Upper lobe of left lung (tissue), 6 donors: Measurements from ENCODE around the gene JCAD. TPM values are rescaled to one million over a fixed set of nuclear protein-coding genes. Genes with fewer than 3 reads are reported as not detected.

Experiments
- ATAC-seq, 2 donors: fragments of 200-7000 bp; cut with Tn5 transposase; one replicate each; pipeline ENCODE4 v1.9.1; 2022; ENCODE audit warnings: mild to moderate bottlenecking in 2 of 2, moderate library complexity in 2 of 2; ENCODE audit not compliant: low FRiP score in 2 of 2
- DNase-seq, 2 donors: peaks; one replicate each; pipeline ENCODE4 v3.0.0-alpha.2; 2019 to 2020
- H3K27ac ChIP-seq, 4 donors: fragments of 200-600 bp; sonication (generic); one replicate each; pipeline ENCODE4 v1.5.1; 2016 to 2019
- H3K27me3 ChIP-seq, 4 donors: fragments of 200-600 bp; sonication (generic); one replicate each; pipeline ENCODE4 v1.5.1; 2017 to 2019
- H3K36me3 ChIP-seq, 4 donors: fragments of 200-600 bp; sonication (generic); one replicate each; pipeline ENCODE4 v1.5.1; 2016 to 2019
- H3K4me1 ChIP-seq, 4 donors: fragments of 200-600 bp; sonication (generic); one replicate each; pipeline ENCODE4 v1.5.1; 2018 to 2019
- H3K4me3 ChIP-seq, 4 donors: fragments of 200-600 bp; sonication (generic); one replicate each; pipeline ENCODE4 v1.5.1; 2017 to 2019; ENCODE audit warnings: mild to moderate bottlenecking in 2 of 4, moderate library complexity in 1 of 4
- H3K9me3 ChIP-seq, 4 donors: fragments of 200-600 bp; sonication (generic); one replicate each; pipeline ENCODE4 v1.5.1; 2018 to 2019
- EP300 ChIP-seq, 4 donors: sonication (generic); formaldehyde crosslinking; IDR thresholded peaks; one replicate each; pipeline ENCODE4 v1.5.1; 2017; ENCODE audit warnings: antibody characterized with exemption in 4 of 4, control low read depth in 2 of 4
- POLR2A ChIP-seq, 4 donors: fragments of 450-650 bp; IDR thresholded peaks; one replicate each; pipeline ENCODE4 v1.5.1; 2016 to 2017; ENCODE audit warnings: antibody characterized with exemption in 4 of 4, mild to moderate bottlenecking in 2 of 4
- POLR2AphosphoS5 ChIP-seq, 2 donors: sonication (generic); formaldehyde crosslinking; IDR thresholded peaks; one replicate each; pipeline ENCODE4 v1.5.1; 2017; ENCODE audit warnings: antibody characterized with exemption in 2 of 2
- WGBS, 2 donors: methylation state at CpG; one replicate each; pipeline ENCODE4 v1.1.5; 2017 to 2018; 5-methylcytosine and 5-hydroxymethylcytosine counted together
- total RNA-seq, 6 donors: library from RNA; depleted of rRNA in 4 of 6; stranded (reverse); fragments of >200 nt in 4 of 6; gene quantifications; one replicate each; pipeline versions ENCODE4 v1.1.0 to v1.2.1, GENCODE V29; 2016 to 2021
- TF ChIP-seq, protein P1 (sequence below), 6 experiments: fragments of 450-650 bp in 4 of 6; fragments of 200-600 bp in 2 of 6; sonication (generic) in 2 of 6; IDR thresholded peaks; one replicate each; pipeline ENCODE4 v1.5.1; 2016 to 2019; ENCODE audit warnings: antibody characterized with exemption in 6 of 6
- donor health status: DM: no; HTN: no; CAD: no; lungs with moderate emphysema.
- donor health status: DM: no; HTN: yes; CAD: no; lungs with severe emphysema.

Gene JCAD
- total RNA-seq, 6 donors from 2014 or later = 16.8 to 83.7 (median 37.6) TPM

DNA sequence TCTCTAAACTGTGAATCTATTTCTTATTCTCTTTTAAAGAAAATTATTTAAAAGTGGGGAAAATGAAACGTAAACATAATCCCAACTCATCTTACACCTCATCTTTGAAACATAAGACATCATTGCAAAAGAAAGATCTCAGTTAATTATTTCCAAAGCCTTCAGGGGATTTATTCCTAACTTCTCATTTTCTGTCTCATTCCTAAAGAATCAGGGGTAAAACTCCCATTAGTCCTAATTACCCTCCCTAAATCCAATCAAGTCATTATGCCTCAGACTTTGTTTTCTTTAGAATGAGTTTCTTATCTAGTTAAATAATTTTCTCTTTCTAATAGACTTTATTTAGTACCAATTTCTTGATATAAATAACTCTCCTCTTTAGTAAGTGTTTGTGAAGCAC is 39.7 kb upstream of the JCAD start:
- Histone ChIP-seq H3K4me3 (no peak overlapping the region), H3K36me3 (no peaks in the 10 kb centered on the region), H3K27me3 (no peaks in the 10 kb centered on the region), H3K9me3 (no peaks in the 10 kb centered on the region), H3K27ac (no peak overlapping the region), H3K4me1 (no peaks in the 10 kb centered on the region)
- DNase-seq = no peak
- ATAC-seq = no peak
- WGBS, 2 donors = 76 to 81% methylated on average over 1 of the region's 1 CpG
- TF ChIP-seq, protein P1, sequence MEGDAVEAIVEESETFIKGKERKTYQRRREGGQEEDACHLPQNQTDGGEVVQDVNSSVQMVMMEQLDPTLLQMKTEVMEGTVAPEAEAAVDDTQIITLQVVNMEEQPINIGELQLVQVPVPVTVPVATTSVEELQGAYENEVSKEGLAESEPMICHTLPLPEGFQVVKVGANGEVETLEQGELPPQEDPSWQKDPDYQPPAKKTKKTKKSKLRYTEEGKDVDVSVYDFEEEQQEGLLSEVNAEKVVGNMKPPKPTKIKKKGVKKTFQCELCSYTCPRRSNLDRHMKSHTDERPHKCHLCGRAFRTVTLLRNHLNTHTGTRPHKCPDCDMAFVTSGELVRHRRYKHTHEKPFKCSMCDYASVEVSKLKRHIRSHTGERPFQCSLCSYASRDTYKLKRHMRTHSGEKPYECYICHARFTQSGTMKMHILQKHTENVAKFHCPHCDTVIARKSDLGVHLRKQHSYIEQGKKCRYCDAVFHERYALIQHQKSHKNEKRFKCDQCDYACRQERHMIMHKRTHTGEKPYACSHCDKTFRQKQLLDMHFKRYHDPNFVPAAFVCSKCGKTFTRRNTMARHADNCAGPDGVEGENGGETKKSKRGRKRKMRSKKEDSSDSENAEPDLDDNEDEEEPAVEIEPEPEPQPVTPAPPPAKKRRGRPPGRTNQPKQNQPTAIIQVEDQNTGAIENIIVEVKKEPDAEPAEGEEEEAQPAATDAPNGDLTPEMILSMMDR (IDR thresholded peaks at IDR 0.05) = no peak
- TF ChIP-seq EP300 (IDR thresholded peaks at IDR 0.05) (no peak), POLR2AphosphoS5 (IDR thresholded peaks at IDR 0.05) (no peak), POLR2A (IDR thresholded peaks at IDR 0.05) (no peak)

DNA sequence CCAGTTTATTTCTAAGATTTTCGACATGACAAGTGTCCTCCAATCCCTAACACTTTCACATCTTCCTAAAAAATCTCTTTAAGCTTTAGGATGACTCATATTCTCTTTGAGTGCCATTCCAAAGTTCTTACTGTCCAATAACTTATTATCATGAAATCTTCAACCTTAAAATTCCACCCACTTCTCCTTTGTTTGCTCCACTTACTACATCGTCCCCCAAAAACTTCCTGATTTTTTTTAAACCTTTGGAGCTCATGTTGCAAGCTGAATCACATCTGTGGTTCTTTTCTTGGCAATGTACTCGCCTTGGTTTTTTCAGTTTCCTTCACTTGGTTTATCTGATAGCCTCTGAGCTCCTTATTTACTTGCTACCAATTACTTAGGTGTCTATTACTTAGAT is 39.2 kb upstream of the JCAD start:
- no peaks in the 10 kb centered on the region for H3K27me3 ChIP-seq
- no peak for DNase-seq
- WGBS, 2 donors = 36 to 39% methylated on average over 3 of the region's 3 CpGs
- TF ChIP-seq EP300 (IDR thresholded peaks at IDR 0.05) (no peak), POLR2A (IDR thresholded peaks at IDR 0.05) (no peak)
- peak in 1 of 2 donors; percentile 52 for ATAC-seq
- no peaks in the 10 kb centered on the region for H3K9me3 ChIP-seq
- H3K27ac ChIP-seq = no peak overlapping the region
- H3K4me3 ChIP-seq = no peak overlapping the region
- H3K4me1 ChIP-seq = no peaks in the 10 kb centered on the region
- no peaks in the 10 kb centered on the region for H3K36me3 ChIP-seq

DNA sequence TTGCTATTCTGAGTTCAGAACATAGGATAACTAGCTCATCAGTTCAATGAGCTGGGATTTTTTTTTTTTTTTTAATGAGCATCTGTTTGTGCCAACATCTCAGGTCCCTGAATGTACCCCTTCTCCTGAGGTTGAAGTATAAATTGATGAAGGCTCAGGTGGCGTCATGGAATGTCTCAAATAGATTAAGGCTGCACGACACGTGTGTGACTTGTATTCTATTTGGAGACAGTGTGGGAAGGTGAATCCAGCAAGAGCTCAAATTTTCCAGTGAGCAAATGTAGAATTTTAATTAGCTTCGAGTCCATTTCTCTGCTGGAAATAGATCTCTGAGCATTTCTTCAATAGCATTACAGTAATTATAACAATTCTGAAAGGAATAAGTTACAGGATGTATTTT is 37.2 kb upstream of the JCAD start:
- H3K27ac ChIP-seq = no peak overlapping the region
- no peak for TF ChIP-seq POLR2A (IDR thresholded peaks at IDR 0.05)
- no peak for TF ChIP-seq POLR2AphosphoS5 (IDR thresholded peaks at IDR 0.05)
- TF ChIP-seq, protein P1 (IDR thresholded peaks at IDR 0.05) = no peak
- no peak for TF ChIP-seq EP300 (IDR thresholded peaks at IDR 0.05)
- DNase-seq = no peak
- no peaks in the 10 kb centered on the region for H3K9me3 ChIP-seq
- no peaks in the 10 kb centered on the region for H3K36me3 ChIP-seq
- ATAC-seq = no peak
- WGBS, 2 donors = 93 to 97% methylated on average over 4 of the region's 4 CpGs
- H3K4me3 ChIP-seq = no peak overlapping the region
- H3K4me1 ChIP-seq = no peaks in the 10 kb centered on the region
- no peaks in the 10 kb centered on the region for H3K27me3 ChIP-seq

DNA sequence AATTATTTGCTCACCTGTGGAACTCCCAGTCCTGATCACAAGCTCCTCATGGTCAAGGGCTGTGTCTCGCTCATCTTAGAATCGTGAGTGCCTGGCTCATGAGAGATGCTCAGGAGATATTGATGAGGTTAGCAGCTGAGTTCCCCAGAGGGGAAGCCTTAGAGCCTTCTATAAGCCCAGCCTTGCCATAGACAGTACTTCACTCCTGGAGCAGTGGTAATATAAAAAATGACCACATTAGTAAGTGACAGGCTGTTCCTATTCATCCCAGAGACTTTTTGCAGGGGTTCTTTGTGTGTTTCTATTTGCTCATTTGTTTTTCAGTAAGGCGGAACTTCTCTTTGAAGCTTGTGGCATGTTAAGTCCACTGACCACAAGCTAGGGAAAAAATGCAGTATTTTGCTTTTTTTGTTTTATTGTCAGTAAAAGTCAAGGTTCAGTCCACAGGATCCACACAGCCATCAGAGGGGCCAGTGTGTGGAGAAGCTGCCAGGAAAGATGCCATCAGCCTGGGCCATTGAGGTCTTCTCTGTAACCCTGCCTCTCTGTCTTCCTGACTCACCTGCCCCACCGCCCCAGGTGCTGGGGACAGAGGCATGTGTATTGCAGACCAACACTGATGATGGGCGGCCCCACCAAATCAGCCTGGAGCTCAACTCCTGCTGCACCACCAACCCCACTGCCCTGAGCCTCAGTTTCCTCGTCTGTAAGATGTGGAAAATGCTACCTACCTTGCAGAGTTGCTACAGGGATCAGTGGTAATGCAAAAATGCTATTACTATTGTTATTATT is 36.4 kb upstream of the JCAD start:
- 91 to 92% methylated on average over 6 of the region's 6 CpGs for WGBS, 2 donors

DNA sequence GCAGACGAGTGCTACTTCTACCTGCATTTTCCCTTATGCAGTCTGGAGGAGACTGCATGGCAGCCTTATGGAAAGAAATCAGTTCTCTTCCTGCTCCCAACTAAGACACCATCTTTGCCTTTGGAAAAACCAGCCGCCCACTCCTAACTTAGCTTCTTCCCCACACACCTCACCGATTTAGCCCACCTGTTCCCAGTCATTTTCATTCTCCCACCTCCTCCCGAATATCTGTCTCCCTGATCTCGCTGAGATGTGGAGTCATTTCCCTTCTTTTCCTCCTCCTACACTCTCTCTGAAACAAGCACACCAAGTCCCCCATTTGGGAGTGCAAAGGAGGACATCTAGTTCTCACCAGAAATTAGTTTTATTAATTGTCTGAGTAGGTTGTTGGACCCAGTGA is 35.2 kb upstream of the JCAD start:
- Histone ChIP-seq H3K4me1 (no peaks in the 10 kb centered on the region), H3K9me3 (no peaks in the 10 kb centered on the region), H3K27me3 (no peaks in the 10 kb centered on the region), H3K4me3 (no peak overlapping the region), H3K36me3 (no peaks in the 10 kb centered on the region), H3K27ac (no peak overlapping the region)
- TF ChIP-seq, protein P1 (IDR thresholded peaks at IDR 0.05) = no peak
- TF ChIP-seq POLR2AphosphoS5 (IDR thresholded peaks at IDR 0.05) = no peak
- TF ChIP-seq EP300 (IDR thresholded peaks at IDR 0.05) = no peak
- no peak for TF ChIP-seq POLR2A (IDR thresholded peaks at IDR 0.05)
- WGBS, 2 donors = 92 to 94% methylated on average over 5 of the region's 5 CpGs
- DNase-seq = no peak
- ATAC-seq = no peak

More for the DNA sequence above, 36.4 kb upstream of the JCAD start:
- Histone ChIP-seq H3K36me3 (no peaks in the 10 kb centered on the region), H3K4me3 (no peak overlapping the region), H3K27ac (no peak overlapping the region), H3K27me3 (no peaks in the 10 kb centered on the region), H3K9me3 (no peaks in the 10 kb centered on the region), H3K4me1 (no peaks in the 10 kb centered on the region)
- DNase-seq (no peak), ATAC-seq (no peak)
- TF ChIP-seq, protein P1 (IDR thresholded peaks at IDR 0.05) = no peak
- no peak for TF ChIP-seq POLR2A (IDR thresholded peaks at IDR 0.05)
- TF ChIP-seq EP300 (IDR thresholded peaks at IDR 0.05) = no peak
- no peak for TF ChIP-seq POLR2AphosphoS5 (IDR thresholded peaks at IDR 0.05)
